Trophoblast cell (in vitro differentiated cells and primary cell): ENCODE results near the gene ETS1.

Experiments used
- DNase-seq, 2 donors: peaks; one replicate each; pipeline ENCODE4 v3.0.0-alpha.2; 2016
- H2AFZ ChIP-seq: 2 replicates; pipeline ENCODE4 v1.6.1; 2013; ENCODE audit warnings: low read length, moderate library complexity, mild to moderate bottlenecking; ENCODE audit not compliant: insufficient read depth, poor library complexity
- H2AK5ac ChIP-seq: 2 replicates; pipeline ENCODE4 v1.6.1; 2013; ENCODE audit warnings: mild to moderate bottlenecking, low read length
- H2BK120ac ChIP-seq: 2 replicates; pipeline ENCODE4 v1.6.1; 2013; ENCODE audit warnings: low read length, mild to moderate bottlenecking, moderate library complexity; ENCODE audit not compliant: insufficient read depth, poor library complexity
- H2BK12ac ChIP-seq: 2 replicates; pipeline ENCODE4 v1.6.1; 2013; ENCODE audit warnings: mild to moderate bottlenecking, low read length, moderate library complexity
- H2BK5ac ChIP-seq: 2 replicates; pipeline ENCODE4 v1.6.1; 2013; ENCODE audit warnings: low read length, low read depth, moderate library complexity, mild to moderate bottlenecking; ENCODE audit not compliant: poor library complexity
- H3K14ac ChIP-seq: 2 replicates; pipeline ENCODE4 v1.6.1; 2013; ENCODE audit warnings: mild to moderate bottlenecking, low read length
- H3K18ac ChIP-seq: 2 replicates; pipeline ENCODE4 v1.6.1; 2013; ENCODE audit warnings: mild to moderate bottlenecking, low read length
- H3K23ac ChIP-seq: 2 replicates; pipeline ENCODE4 v1.6.1; 2013; ENCODE audit warnings: low read length
- H3K27ac ChIP-seq: 2 replicates; pipeline ENCODE4 v1.5.1; 2013; ENCODE audit warnings: low read depth, mild to moderate bottlenecking, inconsistent platforms, low read length, moderate library complexity
- H3K27me3 ChIP-seq: 2 replicates; pipeline ENCODE4 v1.6.1; 2013; ENCODE audit warnings: inconsistent platforms, mild to moderate bottlenecking, low read length, moderate library complexity; ENCODE audit not compliant: insufficient read depth
- H3K36me3 ChIP-seq, 2 experiments: 1 replicate in 1 of 2; 2 replicates in 1 of 2; pipeline ENCODE4 v1.6.1; 2013; ENCODE audit warnings: low read length in 2 of 2, mild to moderate bottlenecking in 2 of 2, moderate library complexity in 1 of 2; ENCODE audit not compliant: insufficient read depth in 2 of 2, control insufficient read depth in 1 of 2
- H3K4ac ChIP-seq: 2 replicates; pipeline ENCODE4 v1.6.1; 2013; ENCODE audit warnings: low read depth, mild to moderate bottlenecking, low read length, moderate library complexity
- H3K4me1 ChIP-seq, 2 experiments: 1 replicate in 1 of 2; 2 replicates in 1 of 2; pipeline ENCODE4 v1.6.1; 2013; ENCODE audit warnings: low read length in 2 of 2, mild to moderate bottlenecking in 2 of 2, moderate library complexity in 1 of 2; ENCODE audit not compliant: insufficient read depth in 2 of 2, control insufficient read depth in 1 of 2
- H3K4me2 ChIP-seq: 2 replicates; pipeline ENCODE4 v1.6.1; 2013; ENCODE audit warnings: inconsistent platforms, mild to moderate bottlenecking, low read length, moderate library complexity
- H3K4me3 ChIP-seq: 2 replicates; pipeline ENCODE4 v1.5.1; 2013; ENCODE audit warnings: mild to moderate bottlenecking, low read depth, low read length, inconsistent platforms
- H3K79me1 ChIP-seq: one replicate; pipeline ENCODE4 v1.6.1; 2013; ENCODE audit warnings: low read length
- H3K79me2 ChIP-seq: 2 replicates; pipeline ENCODE4 v1.6.1; 2013; ENCODE audit warnings: low read length, mild to moderate bottlenecking; ENCODE audit not compliant: control insufficient read depth, insufficient read depth, poor library complexity
- H3K9ac ChIP-seq: 2 replicates; pipeline ENCODE4 v1.6.1; 2013; ENCODE audit warnings: mild to moderate bottlenecking, low read length
- H3K9me3 ChIP-seq: 2 replicates; pipeline ENCODE4 v1.6.1; 2013; ENCODE audit warnings: low read depth, mild to moderate bottlenecking, control low read depth, inconsistent platforms, low read length; ENCODE audit not compliant: insufficient read depth
- H4K12ac ChIP-seq: 2 replicates; pipeline ENCODE4 v1.6.1; 2013; ENCODE audit warnings: low read depth, mild to moderate bottlenecking, low read length, moderate library complexity
- H4K8ac ChIP-seq: 2 replicates; pipeline ENCODE4 v1.6.1; 2013; ENCODE audit warnings: low read depth, mild to moderate bottlenecking, low read length, moderate library complexity
- H4K91ac ChIP-seq: one replicate; pipeline ENCODE4 v1.6.1; 2013; ENCODE audit warnings: low read depth, mild to moderate bottlenecking, low read length, moderate library complexity
- WGBS: extraction: QIAGEN DNeasy Blood & Tissue Kit; methylation state at CpG from one replicate; pipeline ENCODE4 v1.1.7; 2013; ENCODE audit warnings: missing lambda C conversion rate; ENCODE audit not compliant: insufficient read length, insufficient coverage; ENCODE audit errors: extremely low coverage; 5-methylcytosine and 5-hydroxymethylcytosine counted together

The ETS1 gene

GRCh38 chr11:128552783-128553661 is 34.3 kb downstream of the ETS1 start:
- H3K9me3 ChIP-seq, result no peaks in the 10 kb centered on the region
- H3K4me3 ChIP-seq, result no peak overlapping the region
- H2AFZ ChIP-seq, result no peak overlapping the region
- no peak overlapping the region for H3K18ac ChIP-seq
- no peak overlapping the region for H3K27ac ChIP-seq
- H3K14ac ChIP-seq, result no peak overlapping the region
- WGBS, result 100% methylated on average over 6 of the region's 14 CpGs
- no peak overlapping the region for H2BK5ac ChIP-seq
- no peak for DNase-seq
- H3K4ac ChIP-seq, result no peak overlapping the region
- H3K79me2 ChIP-seq, result no peaks in the 10 kb centered on the region
- H3K4me1 ChIP-seq, result peaks cover 9 to 21% of the 10 kb centered on the region in 2 experiments
- H2BK12ac ChIP-seq, result no peak overlapping the region
- H3K9ac ChIP-seq, result no peak overlapping the region
- no peaks in the 10 kb centered on the region for H3K27me3 ChIP-seq
- H4K91ac ChIP-seq, result no peak overlapping the region
- H3K4me2 ChIP-seq, result no peak overlapping the region
- H2AK5ac ChIP-seq, result no peak overlapping the region
- no peaks in the 10 kb centered on the region for H3K36me3 ChIP-seq
- H4K8ac ChIP-seq, result no peak overlapping the region
- peaks cover 4% of the 10 kb centered on the region for H3K79me1 ChIP-seq
- H3K23ac ChIP-seq, result no peak overlapping the region
- no peak overlapping the region for H4K12ac ChIP-seq
- no peak overlapping the region for H2BK120ac ChIP-seq

GRCh38 chr11:128551611-128552335 is 35.6 kb downstream of the ETS1 start:
- H3K4me2 ChIP-seq, result no peak overlapping the region
- no peak overlapping the region for H4K91ac ChIP-seq
- no peak overlapping the region for H4K12ac ChIP-seq
- H3K27me3 ChIP-seq, result no peaks in the 10 kb centered on the region
- no peak overlapping the region for H4K8ac ChIP-seq
- H3K18ac ChIP-seq, result no peak overlapping the region
- no peak overlapping the region for H3K9ac ChIP-seq
- no peak overlapping the region for H3K4me3 ChIP-seq
- H3K4ac ChIP-seq, result no peak overlapping the region
- no peak overlapping the region for H2BK5ac ChIP-seq
- H2AFZ ChIP-seq, result no peak overlapping the region
- no peak overlapping the region for H2AK5ac ChIP-seq
- H2BK12ac ChIP-seq, result no peak overlapping the region
- peaks cover 7% of the 10 kb centered on the region for H3K79me1 ChIP-seq
- H2BK120ac ChIP-seq, result no peak overlapping the region
- peaks cover 11 to 23% of the 10 kb centered on the region in 2 experiments for H3K4me1 ChIP-seq
- no CpG with 5 or more reads among the region's 9 CpGs for WGBS
- H3K14ac ChIP-seq, result no peak overlapping the region
- H3K36me3 ChIP-seq, result no peaks in the 10 kb centered on the region
- peak in 1 of 2 donors; percentile 10 for DNase-seq
- no peak overlapping the region for H3K23ac ChIP-seq
- no peaks in the 10 kb centered on the region for H3K79me2 ChIP-seq
- H3K9me3 ChIP-seq, result no peaks in the 10 kb centered on the region
- H3K27ac ChIP-seq, result no peak overlapping the region

- Histone ChIP-seq H4K12ac (no peak overlapping the region), H3K4ac (no peak overlapping the region), H2BK5ac (no peak overlapping the region), H4K91ac (no peak overlapping the region), H4K8ac (no peak overlapping the region), H3K4me3 (no peak overlapping the region), H2AK5ac (no peak overlapping the region), H2AFZ (no peak overlapping the region), H3K4me2 (no peak overlapping the region), H3K18ac (no peak overlapping the region), H2BK12ac (no peak overlapping the region), H3K79me2 (no peaks in the 10 kb centered on the region), H3K36me3 (no peaks in the 10 kb centered on the region), H3K23ac (no peak overlapping the region), H3K9ac (no peak overlapping the region), H3K14ac (no peak overlapping the region), H3K27ac (no peak overlapping the region), H3K27me3 (no peaks in the 10 kb centered on the region), H3K4me1 (peaks cover 11 to 23% of the 10 kb centered on the region in 2 experiments), H2BK120ac (no peak overlapping the region), H3K9me3 (no peaks in the 10 kb centered on the region), H3K79me1 (peaks cover 7% of the 10 kb centered on the region)
- no peak for DNase-seq
- no CpG with 5 or more reads among the region's 4 CpGs for WGBS
Measured at GRCh38 chr11:128551058-128551457, 36.3 kb downstream of the ETS1 start.

- Histone ChIP-seq H3K4me3 (no peak overlapping the region), H3K18ac (no peak overlapping the region), H3K9ac (no peak overlapping the region), H3K27ac (no peak overlapping the region), H3K4me2 (no peak overlapping the region), H3K79me2 (no peaks in the 10 kb centered on the region), H2BK12ac (no peak overlapping the region), H4K8ac (no peak overlapping the region), H2AFZ (no peak overlapping the region), H3K14ac (no peak overlapping the region), H3K79me1 (peaks cover 7% of the 10 kb centered on the region), H4K12ac (no peak overlapping the region), H2BK120ac (no peak overlapping the region), H3K23ac (no peak overlapping the region), H3K36me3 (no peaks in the 10 kb centered on the region), H3K27me3 (no peaks in the 10 kb centered on the region), H2AK5ac (no peak overlapping the region), H3K4me1 (peaks cover 11 to 23% of the 10 kb centered on the region in 2 experiments), H2BK5ac (peak overlapping the region; percentile 6), H3K4ac (no peak overlapping the region), H4K91ac (no peak overlapping the region), H3K9me3 (no peaks in the 10 kb centered on the region)
- DNase-seq, result peak in 1 of 2 donors; percentile 8
- no CpG with 5 or more reads among the region's 4 CpGs for WGBS
Measured at GRCh38 chr11:128550261-128550821, 37.0 kb downstream of the ETS1 start.
